NT2/D1 (cell line): ENCODE results near the gene UBE2L3.
"Not testable (repeated sequence)": the region's sequence is repeated elsewhere in the genome, so short reads cannot be mapped to it uniquely, and the experiment has no call there.

Experiments used
- YY1 ChIP-seq: IDR thresholded peaks from 2 replicates; pipeline ENCODE4 v1.6.1; 2011; ENCODE audit not compliant: insufficient read length, insufficient read depth
- ZNF274 ChIP-seq: IDR thresholded peaks from 2 replicates; pipeline ENCODE4 v1.6.1; 2011; ENCODE audit warnings: mild to moderate bottlenecking, low read depth, low read length

DNA sequence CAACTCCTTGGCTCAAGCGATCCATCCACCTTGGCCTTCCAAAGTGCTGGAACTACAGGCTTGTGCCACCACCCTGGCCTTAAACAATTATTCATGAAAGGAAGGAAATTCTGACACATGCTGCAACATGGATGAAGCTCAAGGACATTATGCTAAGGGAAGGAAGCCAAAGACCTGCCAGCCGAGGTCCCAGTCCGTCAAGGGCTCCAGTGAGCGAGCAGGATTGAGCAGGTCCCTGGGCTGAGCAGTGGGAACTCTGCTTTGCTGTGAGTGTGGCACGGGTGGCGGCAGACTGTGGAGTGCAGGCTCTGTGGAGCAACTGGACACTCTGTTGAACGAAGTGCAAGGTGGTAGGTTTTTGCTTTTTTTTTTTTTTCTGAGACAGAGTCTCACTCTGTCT, 27.7 kb upstream of the UBE2L3 start:
- not testable (repeated sequence) for TF ChIP-seq YY1, ZNF274
